WTC11 (cell line): ENCODE data around the gene MAP3K14.
"Not testable (repeated sequence)": the region's sequence is repeated elsewhere in the genome, so short reads cannot be mapped to it uniquely, and the experiment has no call there.

Experiments used
- SP1 ChIP-seq: sonication (generic); formaldehyde crosslinking; conservative IDR thresholded peaks from 2 replicates; pipeline ENCODE4 v1.8.1; 2022; ENCODE audit warnings: missing genetic modification reagents
- TF ChIP-seq, protein P1 (sequence below): sonication (generic); formaldehyde crosslinking; IDR thresholded peaks from 2 replicates; pipeline ENCODE4 v1.8.1; 2023; ENCODE audit warnings: mild to moderate bottlenecking, missing genetic modification reagents, moderate library complexity

DNA sequence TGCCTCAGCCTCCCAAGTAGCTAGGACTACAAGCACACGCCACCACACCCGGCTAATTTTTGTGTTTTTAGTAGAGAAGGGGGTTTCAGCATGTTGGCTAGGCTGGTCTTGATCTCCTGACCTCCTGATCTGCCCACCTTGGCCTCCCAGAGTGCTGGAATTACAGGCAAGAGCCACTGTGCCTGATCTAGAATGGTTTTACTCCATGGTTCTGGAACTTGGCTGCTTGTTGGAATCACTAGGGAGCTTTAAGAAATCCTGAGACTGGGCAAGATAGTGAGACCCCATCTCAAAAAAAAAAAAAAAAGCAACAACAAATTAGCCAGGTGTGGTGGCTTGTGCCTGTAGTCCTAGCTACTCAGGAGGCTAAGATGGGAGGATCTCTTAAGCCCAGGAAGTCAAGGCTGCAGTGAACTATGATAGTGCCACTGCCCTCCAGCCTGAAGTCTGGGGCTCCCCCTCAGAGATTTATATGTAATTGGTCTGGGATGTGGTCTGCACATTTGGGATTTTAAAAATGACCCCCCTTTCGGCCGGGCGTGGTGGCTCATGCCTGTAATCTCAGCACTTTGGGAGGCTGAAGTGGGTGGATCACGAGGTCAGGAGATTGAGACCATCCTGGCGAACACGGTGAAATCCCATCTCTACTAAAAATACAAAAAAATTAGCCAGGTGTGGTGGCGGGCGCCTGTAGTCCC is 27.3 kb upstream of the MAP3K14 start:
- TF ChIP-seq SP1 (CRISPR knock-in tag), result not testable (repeated sequence)
- TF ChIP-seq, protein P1, sequence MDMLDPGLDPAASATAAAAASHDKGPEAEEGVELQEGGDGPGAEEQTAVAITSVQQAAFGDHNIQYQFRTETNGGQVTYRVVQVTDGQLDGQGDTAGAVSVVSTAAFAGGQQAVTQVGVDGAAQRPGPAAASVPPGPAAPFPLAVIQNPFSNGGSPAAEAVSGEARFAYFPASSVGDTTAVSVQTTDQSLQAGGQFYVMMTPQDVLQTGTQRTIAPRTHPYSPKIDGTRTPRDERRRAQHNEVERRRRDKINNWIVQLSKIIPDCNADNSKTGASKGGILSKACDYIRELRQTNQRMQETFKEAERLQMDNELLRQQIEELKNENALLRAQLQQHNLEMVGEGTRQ (CRISPR knock-in tag), result not testable (repeated sequence)
